ENCODE data around the gene IER5.

The IER5 gene

GRCh38 chr1:181124291-181124751 is 35.8 kb downstream of the IER5 start:
- TF ChIP-seq CTCF (IDR thresholded peaks at IDR 0.05; ENCODE audit: extremely low read depth, insufficient read depth, missing control alignments) = no peak
- in situ Hi-C loops (cut with MboI; ENCODE audit: low pct_unique_long_range_greater_than_20kb, low sequenced_read_pairs, unreplicated experiment) = no loop called here
- no peak for DNase-seq (ENCODE audit: low spot score)

GRCh38 chr1:181126289-181126688 is 37.8 kb downstream of the IER5 start:
- no peak for DNase-seq (ENCODE audit: low spot score)
- TF ChIP-seq CTCF (IDR thresholded peaks at IDR 0.05; ENCODE audit: extremely low read depth, insufficient read depth, missing control alignments) = no peak
- in situ Hi-C loops (cut with MboI; ENCODE audit: low pct_unique_long_range_greater_than_20kb, low sequenced_read_pairs, unreplicated experiment) = no loop called here

GRCh38 chr1:181126871-181127587 is 38.5 kb downstream of the IER5 start:
- no peak for DNase-seq (ENCODE audit: low spot score)

GRCh38 chr1:181127898-181128453 is 39.5 kb downstream of the IER5 start:
- no peak for TF ChIP-seq CTCF (IDR thresholded peaks at IDR 0.05; ENCODE audit: extremely low read depth, insufficient read depth, missing control alignments)
- in situ Hi-C loops (cut with MboI; ENCODE audit: low pct_unique_long_range_greater_than_20kb, low sequenced_read_pairs, unreplicated experiment) = no loop called here
- no peak for DNase-seq (ENCODE audit: low spot score)

More at GRCh38 chr1:181126871-181127587, 38.5 kb downstream of the IER5 start:
- in situ Hi-C loops (cut with MboI; ENCODE audit: low pct_unique_long_range_greater_than_20kb, low sequenced_read_pairs, unreplicated experiment) = no loop called here
- TF ChIP-seq CTCF (IDR thresholded peaks at IDR 0.05; ENCODE audit: extremely low read depth, insufficient read depth, missing control alignments) = no peak

- TF ChIP-seq CTCF (IDR thresholded peaks at IDR 0.05; ENCODE audit: extremely low read depth, insufficient read depth, missing control alignments) = peak; percentile 18
- in situ Hi-C loops (cut with MboI; ENCODE audit: low pct_unique_long_range_greater_than_20kb, low sequenced_read_pairs, unreplicated experiment) = no loop called here
- peak; percentile 56 for DNase-seq (ENCODE audit: low spot score)
These were observed 40.3 kb downstream of the IER5 start for GRCh38 chr1:181128592-181129497.

GRCh38 chr1:181129771-181130606 is 41.5 kb downstream of the IER5 start:
- in situ Hi-C loops (cut with MboI; ENCODE audit: low pct_unique_long_range_greater_than_20kb, low sequenced_read_pairs, unreplicated experiment) = no loop called here
- DNase-seq (ENCODE audit: low spot score) = peak; percentile 67
- no peak for TF ChIP-seq CTCF (IDR thresholded peaks at IDR 0.05; ENCODE audit: extremely low read depth, insufficient read depth, missing control alignments)
